HEK293T (cell line): ENCODE results near the gene BBS1.

Experiments used
- ARNT ChIP-seq: fragments of 450-650 bp; IDR thresholded peaks from 2 replicates; pipeline ENCODE4 v1.6.1; 2017; ENCODE audit warnings: mild to moderate bottlenecking
- NFRKB ChIP-seq: fragments of 450-650 bp; IDR thresholded peaks from 2 replicates; pipeline ENCODE4 v1.6.1; 2016; ENCODE audit warnings: mild to moderate bottlenecking, moderate library complexity
- SP1 ChIP-seq: fragments of 450-650 bp; IDR thresholded peaks from 2 replicates; pipeline ENCODE4 v1.6.1; 2017
- TARDBP ChIP-seq: fragments of 450-650 bp; IDR thresholded peaks from 2 replicates; pipeline ENCODE4 v1.6.1; 2016

DNA sequence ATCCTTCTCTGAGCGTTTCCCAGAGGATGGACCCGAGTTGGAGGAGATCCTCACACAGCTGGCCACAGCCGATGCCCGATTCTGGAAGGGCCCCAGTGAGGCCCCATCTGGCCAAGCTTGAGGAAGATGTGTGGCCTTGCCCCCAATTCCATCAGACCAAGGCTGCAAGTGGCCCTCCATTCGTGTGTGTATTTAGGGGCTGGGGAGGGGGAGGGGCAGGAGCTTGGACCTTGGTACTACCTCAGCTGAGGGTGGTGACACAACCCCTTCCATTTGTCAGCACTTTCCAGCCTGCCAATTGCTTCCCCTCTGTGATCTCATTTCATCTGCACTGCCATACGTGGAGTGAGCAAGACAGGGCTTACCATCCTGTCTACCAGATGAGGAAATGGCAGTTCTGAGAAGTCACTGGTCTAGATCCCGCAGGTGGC is 1.3 kb upstream of the BBS1 start:
- TF ChIP-seq TARDBP: no peak
- no peak for TF ChIP-seq NFRKB
- TF ChIP-seq SP1: no peak
- TF ChIP-seq ARNT: no peak
